MCF 10A (cell line): ENCODE results near the gene ZBTB7B. TPM values are rescaled to one million over a fixed set of nuclear protein-coding genes. Genes with fewer than 3 reads are reported as not detected.
A peak's percentile ranks its signal among the peaks of the same experiment; 100 is the strongest.

Source experiments
- BruUV-seq: library from RNA; stranded (reverse); fragments of 400-500 nt; replicated peaks from 2 replicates; lab custom pipeline; 2021; lab: Mats Ljungman, UMichigan
- CTCF ChIA-PET: fragments of 300-600 bp; sonication (Branson Sonifier 250); formaldehyde crosslinking; extraction: SDS; loops from one replicate; lab custom pipeline; 2021; ENCODE audit warnings: antibody characterized with exemption, inconsistent platforms; lab: Yijun Ruan, JAX
- POLR2A ChIA-PET: fragments of 300-600, 350-650 bp; sonication (Branson Sonifier 250); formaldehyde crosslinking; extraction: SDS; loops from one replicate; lab custom pipeline; 2020; ENCODE audit warnings: antibody characterized with exemption, inconsistent platforms; lab: Yijun Ruan, JAX
- DNase-seq: peaks from one replicate; pipeline ENCODE4 v3.0.0-alpha.2; 2018; ENCODE audit not compliant: unreplicated experiment
- H3K27ac Mint-ChIP-seq: one replicate; pipeline ENCODE4 v1.8.0; 2022; ENCODE audit warnings: mild to moderate bottlenecking, low read depth, mixed read lengths; ENCODE audit not compliant: unreplicated experiment
- H3K27me3 Mint-ChIP-seq: one replicate; pipeline ENCODE4 v1.8.0; 2022; ENCODE audit warnings: mixed read lengths; ENCODE audit not compliant: insufficient read depth, unreplicated experiment
- H3K36me3 Mint-ChIP-seq: one replicate; pipeline ENCODE4 v1.8.0; 2022; ENCODE audit warnings: mild to moderate bottlenecking, moderate library complexity, mixed read lengths; ENCODE audit not compliant: insufficient read depth, unreplicated experiment
- H3K4me1 Mint-ChIP-seq: one replicate; pipeline ENCODE4 v1.8.0; 2022; ENCODE audit warnings: mixed read lengths; ENCODE audit not compliant: insufficient read depth, unreplicated experiment
- H3K4me3 Mint-ChIP-seq: one replicate; pipeline ENCODE4 v1.8.0; 2022; ENCODE audit warnings: mild to moderate bottlenecking, moderate library complexity, mixed read lengths; ENCODE audit not compliant: unreplicated experiment
- H3K9me3 Mint-ChIP-seq: one replicate; pipeline ENCODE4 v1.8.0; 2022; ENCODE audit warnings: mixed read lengths; ENCODE audit not compliant: unreplicated experiment
- intact Hi-C: fragments of 100-400 bp; cut with micrococcal nuclease; formaldehyde crosslinking; loops from 2 replicates; pipeline ENCODE4 v1.14.1; 2022
- total RNA-seq: library from RNA; stranded (reverse); gene quantifications from 2 replicates; pipeline ENCODE4 v1.2.3, GENCODE V29; 2022
- TF ChIP-seq, protein P1 (sequence below): fragments of 200-600 bp; IDR thresholded peaks from one replicate; pipeline ENCODE4 v1.8.0; 2022; ENCODE audit warnings: antibody characterized with exemption, mild to moderate bottlenecking; ENCODE audit not compliant: unreplicated experiment

Gene ZBTB7B
- total RNA-seq, 1 experiment from 2014 or later: 175 TPM

GRCh38 chr1:154996966-154997701 lies 5.5 kb upstream of the ZBTB7B start:
- TF ChIP-seq, protein P1, sequence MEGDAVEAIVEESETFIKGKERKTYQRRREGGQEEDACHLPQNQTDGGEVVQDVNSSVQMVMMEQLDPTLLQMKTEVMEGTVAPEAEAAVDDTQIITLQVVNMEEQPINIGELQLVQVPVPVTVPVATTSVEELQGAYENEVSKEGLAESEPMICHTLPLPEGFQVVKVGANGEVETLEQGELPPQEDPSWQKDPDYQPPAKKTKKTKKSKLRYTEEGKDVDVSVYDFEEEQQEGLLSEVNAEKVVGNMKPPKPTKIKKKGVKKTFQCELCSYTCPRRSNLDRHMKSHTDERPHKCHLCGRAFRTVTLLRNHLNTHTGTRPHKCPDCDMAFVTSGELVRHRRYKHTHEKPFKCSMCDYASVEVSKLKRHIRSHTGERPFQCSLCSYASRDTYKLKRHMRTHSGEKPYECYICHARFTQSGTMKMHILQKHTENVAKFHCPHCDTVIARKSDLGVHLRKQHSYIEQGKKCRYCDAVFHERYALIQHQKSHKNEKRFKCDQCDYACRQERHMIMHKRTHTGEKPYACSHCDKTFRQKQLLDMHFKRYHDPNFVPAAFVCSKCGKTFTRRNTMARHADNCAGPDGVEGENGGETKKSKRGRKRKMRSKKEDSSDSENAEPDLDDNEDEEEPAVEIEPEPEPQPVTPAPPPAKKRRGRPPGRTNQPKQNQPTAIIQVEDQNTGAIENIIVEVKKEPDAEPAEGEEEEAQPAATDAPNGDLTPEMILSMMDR: no peak
- Mint-ChIP-seq H3K27ac (peak overlapping the region; percentile 65), H3K36me3 (peaks cover 6% of the 10 kb centered on the region), H3K4me1 (peaks cover 38% of the 10 kb centered on the region), H3K9me3 (no peaks in the 10 kb centered on the region), H3K4me3 (no peak overlapping the region), H3K27me3 (no peaks in the 10 kb centered on the region)
- ChIA-PET CTCF (interaction anchor here (0.6 to 9.4 kb wide), 19 partner anchors 11 to 487 kb away, joined by 3 to 118 read pairs (median 5); partner anchors contain the start of genes FLAD1, PBXIP1, PYGO2 and SHC1), POLR2A (interaction anchor here (0.6 to 41.1 kb wide), 6 partner anchors 10 to 68 kb away, joined by 3 to 1917 read pairs (median 3); partner anchors contain the start of genes ADAM15, CKS1B, FLAD1 and PBXIP1)
- no TSS peak for BruUV-seq
- intact Hi-C loops: no loop called here
- DNase-seq: no peak

GRCh38 chr1:154998201-154998780 lies 4.3 kb upstream of the ZBTB7B start:
- TF ChIP-seq, protein P1: peak; percentile 9
- H3K4me1 Mint-ChIP-seq: peaks cover 38% of the 10 kb centered on the region
- H3K27me3 Mint-ChIP-seq: no peaks in the 10 kb centered on the region
- no peak overlapping the region for H3K27ac Mint-ChIP-seq
- no TSS peak for BruUV-seq
- intact Hi-C loops: no loop called here
- ChIA-PET POLR2A (interaction anchor here (0.8 to 41.1 kb wide), 8 partner anchors 10 to 135 kb away, joined by 3 to 1917 read pairs (median 44); partner anchors contain the start of genes ADAM15, CKS1B, FLAD1 and PBXIP1), CTCF (interaction anchor here (0.6 to 9.4 kb wide), 13 partner anchors 10 to 517 kb away, joined by 3 to 118 read pairs (median 17); partner anchors contain the start of genes ADAM15, CKS1B, FLAD1 and PBXIP1)
- no peaks in the 10 kb centered on the region for H3K9me3 Mint-ChIP-seq
- DNase-seq: no peak
- H3K36me3 Mint-ChIP-seq: peaks cover 6% of the 10 kb centered on the region
- no peak overlapping the region for H3K4me3 Mint-ChIP-seq

- CTCF ChIA-PET: interaction anchor here (0.7 to 9.4 kb wide), 21 partner anchors 9 to 518 kb away, joined by 3 to 118 read pairs (median 5); partner anchors contain the start of genes ADAM15, CKS1B, FLAD1 and PBXIP1
These were observed 3.6 kb upstream of the ZBTB7B start for GRCh38 chr1:154998818-154999570.

More at GRCh38 chr1:154998818-154999570, 3.6 kb upstream of the ZBTB7B start:
- TF ChIP-seq, protein P1: peak; percentile 98
- no TSS peak for BruUV-seq
- H3K4me3 Mint-ChIP-seq: peak overlapping the region; percentile 32
- no peaks in the 10 kb centered on the region for H3K9me3 Mint-ChIP-seq
- no peaks in the 10 kb centered on the region for H3K27me3 Mint-ChIP-seq
- H3K4me1 Mint-ChIP-seq: peaks cover 38% of the 10 kb centered on the region
- peak; percentile 84 for DNase-seq
- intact Hi-C loops: loop anchor here (1.0 kb wide), 3 partner anchors 44 to 330 kb away; no protein-coding TSS in a partner anchor
- H3K36me3 Mint-ChIP-seq: peaks cover 10% of the 10 kb centered on the region
- POLR2A ChIA-PET: interaction anchor here (1.2 to 41.1 kb wide), 8 partner anchors 9 to 329 kb away, joined by 3 to 1917 read pairs (median 44); partner anchors contain the start of genes ADAM15, CKS1B, FLAD1 and PBXIP1
- peak overlapping the region; percentile 97 for H3K27ac Mint-ChIP-seq
